Nucleus accumbens (tissue), 56 donors: ENCODE measurements around the gene PTPRN2.

ENCODE experiments used
- DNase-seq, 56 donors: peaks; one replicate each; lab custom pipeline; 2025; lab: John Stamatoyannopoulos, UW

The PTPRN2 gene

DNA sequence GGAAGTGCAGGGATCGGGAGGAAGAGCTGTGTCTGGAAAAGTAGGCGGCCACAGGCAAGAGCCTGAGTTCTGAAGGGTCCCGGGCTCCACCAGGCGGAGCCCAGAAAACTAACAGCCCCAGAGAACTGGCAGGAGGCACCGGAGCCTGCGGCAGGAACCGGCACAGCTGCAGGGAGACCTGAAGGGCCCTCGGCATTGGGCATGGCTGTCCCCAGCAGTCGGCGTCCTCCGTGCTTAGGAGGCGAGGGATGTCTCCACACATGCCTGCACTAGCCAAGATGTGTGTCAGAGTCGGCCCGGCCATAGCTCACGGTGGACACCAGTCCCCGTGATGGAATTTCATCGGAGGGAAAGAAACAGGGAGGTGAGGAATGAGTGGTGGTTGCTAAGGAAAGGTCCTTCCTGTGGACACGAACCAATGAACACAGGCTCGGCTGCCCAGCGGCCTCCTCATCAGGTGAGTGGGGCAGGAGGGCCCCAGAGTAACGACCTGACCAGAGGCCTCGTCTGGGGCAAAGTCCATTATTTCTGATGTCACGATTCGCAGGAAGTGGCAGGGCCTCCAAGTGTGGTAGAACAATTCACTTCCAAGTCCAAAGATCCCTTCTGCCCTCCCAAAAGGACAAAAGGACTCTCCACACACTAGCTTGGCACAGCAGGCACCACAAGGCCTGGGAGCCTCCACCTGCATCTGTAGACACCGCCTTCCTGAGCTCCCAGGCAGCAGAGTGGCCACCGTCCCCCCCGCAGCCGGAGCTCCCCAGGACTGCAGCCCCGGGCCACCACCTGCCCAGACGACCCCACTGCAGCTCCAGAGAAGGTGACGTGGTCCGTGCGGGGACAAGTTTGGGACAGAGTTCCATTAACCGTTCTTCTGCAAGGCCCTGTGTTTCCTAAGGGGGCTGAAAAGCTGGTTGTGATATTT lies 444.2 kb downstream of the PTPRN2 start:
- DNase-seq, result no peak

DNA sequence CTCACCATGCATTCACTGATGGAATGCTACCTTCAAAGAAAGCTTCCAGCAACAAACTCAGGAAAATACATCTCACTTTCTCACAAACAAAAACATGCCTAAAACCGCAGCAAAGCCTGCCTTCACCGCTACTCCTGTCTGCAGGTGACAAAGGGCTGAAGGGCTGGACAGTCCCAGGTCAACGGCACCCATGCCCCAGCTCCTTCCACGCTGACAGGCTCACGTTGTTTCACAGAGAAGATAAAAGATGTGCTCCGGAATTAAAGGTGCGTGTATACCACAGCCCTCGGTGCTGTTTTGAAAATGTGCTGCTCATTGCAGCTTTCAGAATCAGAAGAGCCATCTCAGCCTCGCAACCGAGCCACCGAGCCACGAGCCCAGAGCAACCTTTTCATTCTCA lies 445.0 kb downstream of the PTPRN2 start:
- no peak for DNase-seq

DNA sequence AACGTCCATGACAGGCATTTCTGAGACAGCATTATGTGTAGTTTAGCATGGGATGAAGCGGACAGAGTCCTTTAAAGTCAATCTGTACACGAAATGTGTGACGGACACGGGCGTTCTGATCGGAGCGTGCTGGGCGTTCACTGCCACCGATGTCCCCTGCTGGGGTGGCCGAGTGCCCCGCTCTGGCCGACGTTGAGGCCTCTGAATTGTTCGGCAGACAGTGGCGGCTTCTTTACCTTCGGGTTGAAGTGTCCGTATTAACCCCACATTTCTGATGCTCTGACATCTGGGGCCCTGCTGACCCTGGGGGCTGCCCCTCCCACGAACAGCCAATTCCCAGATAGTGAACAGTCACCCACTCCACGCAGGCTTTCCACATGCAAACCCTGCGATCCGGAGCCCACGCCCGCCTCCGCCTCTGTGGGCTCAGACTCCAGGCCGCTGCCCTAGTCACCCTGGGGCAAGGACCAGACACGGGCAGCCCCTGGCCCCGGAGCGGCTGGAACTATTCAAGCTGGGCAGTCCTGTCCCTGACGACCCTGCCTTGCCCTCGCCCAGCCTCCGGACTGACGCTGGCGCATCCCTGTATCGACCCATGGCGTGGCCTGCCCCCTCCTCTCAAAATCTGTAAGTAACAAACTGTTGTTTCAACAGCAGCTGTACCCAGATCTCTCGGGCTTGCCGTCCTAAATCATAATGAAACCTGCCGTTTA lies 445.7 kb downstream of the PTPRN2 start:
- no peak for DNase-seq

DNA sequence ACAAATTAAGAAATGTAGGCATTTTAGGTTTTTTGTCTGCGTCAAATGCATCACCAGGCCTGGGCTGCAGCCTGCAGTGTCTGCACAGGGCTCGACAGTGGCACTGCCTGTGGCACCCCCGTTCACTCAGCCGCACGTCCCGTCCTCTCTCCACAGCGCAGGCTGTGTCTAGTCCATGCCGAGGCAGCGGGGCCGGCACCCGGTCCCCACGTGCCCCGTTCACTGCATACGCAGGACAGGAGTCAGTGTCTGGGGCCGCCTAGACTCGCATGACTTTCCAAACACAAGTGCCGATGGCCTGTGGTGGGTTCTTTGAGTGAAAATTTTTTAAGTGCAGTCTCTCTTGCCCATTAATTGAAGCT lies 446.4 kb downstream of the PTPRN2 start:
- DNase-seq, result no peak

DNA sequence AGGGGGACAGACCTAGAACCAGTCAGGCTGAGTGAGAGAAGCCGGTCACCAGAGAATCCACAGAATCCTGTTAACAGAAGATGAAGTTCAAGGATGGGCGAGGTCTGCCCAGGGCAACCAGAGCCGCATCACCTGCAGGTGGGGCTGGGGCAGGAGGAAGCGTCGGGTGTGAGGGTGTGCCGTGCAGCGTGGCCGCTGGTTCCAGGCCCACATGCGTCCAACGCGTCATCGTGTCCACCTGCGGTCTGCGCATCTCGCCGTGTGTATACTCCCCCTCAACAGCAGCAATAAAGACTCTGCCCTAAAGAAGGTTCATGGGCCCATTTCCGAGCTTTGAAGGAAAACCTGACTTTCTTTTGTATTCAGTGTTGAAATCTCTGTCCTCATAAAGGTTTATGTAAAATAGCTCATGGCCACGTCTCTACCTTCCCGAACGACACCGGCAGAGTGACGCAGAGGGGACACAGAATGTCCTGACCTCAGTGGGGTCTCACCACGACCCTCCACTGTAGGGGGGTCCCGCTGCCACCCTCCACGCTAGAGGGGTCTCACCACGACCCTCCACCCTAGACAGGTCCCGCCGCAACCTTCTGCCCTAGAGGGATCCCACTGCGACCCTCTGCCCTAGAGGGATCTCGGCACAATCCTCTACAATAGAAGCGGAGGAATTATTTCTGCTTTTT lies 446.9 kb downstream of the PTPRN2 start:
- no peak for DNase-seq

DNA sequence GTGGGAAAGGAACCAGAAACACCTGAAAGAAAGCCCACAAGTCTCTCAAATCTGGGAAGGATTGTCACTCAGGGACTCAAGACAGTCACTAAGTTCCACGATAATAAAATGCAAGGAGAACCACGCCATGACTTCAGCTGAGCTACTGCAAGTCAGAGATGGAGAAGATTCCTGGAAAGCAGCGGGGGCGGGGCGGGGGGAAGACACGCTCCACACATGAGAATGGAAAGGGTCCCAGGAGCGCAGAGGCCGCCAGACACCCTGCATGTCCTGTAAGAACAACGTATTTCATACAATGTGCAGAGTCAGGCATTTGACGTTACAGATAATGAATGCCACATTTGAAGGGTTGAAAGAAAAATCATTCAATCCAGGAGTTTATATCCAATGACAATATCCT lies 448.1 kb downstream of the PTPRN2 start:
- DNase-seq, result no peak

DNA sequence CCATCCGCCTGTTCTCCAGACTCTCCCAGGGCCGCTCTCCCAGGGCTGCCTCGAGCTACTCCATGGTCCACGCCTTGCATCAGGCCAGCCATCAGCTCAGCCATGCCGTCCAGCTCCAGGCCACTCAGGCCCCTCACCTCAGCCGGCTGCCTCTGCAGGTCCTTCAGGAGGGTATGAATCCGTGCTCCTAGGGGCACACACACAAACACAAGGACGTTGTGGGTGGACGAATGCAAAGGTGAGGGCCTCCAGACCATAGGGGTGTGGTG lies 449.4 kb downstream of the PTPRN2 start:
- DNase-seq, result no peak

DNA sequence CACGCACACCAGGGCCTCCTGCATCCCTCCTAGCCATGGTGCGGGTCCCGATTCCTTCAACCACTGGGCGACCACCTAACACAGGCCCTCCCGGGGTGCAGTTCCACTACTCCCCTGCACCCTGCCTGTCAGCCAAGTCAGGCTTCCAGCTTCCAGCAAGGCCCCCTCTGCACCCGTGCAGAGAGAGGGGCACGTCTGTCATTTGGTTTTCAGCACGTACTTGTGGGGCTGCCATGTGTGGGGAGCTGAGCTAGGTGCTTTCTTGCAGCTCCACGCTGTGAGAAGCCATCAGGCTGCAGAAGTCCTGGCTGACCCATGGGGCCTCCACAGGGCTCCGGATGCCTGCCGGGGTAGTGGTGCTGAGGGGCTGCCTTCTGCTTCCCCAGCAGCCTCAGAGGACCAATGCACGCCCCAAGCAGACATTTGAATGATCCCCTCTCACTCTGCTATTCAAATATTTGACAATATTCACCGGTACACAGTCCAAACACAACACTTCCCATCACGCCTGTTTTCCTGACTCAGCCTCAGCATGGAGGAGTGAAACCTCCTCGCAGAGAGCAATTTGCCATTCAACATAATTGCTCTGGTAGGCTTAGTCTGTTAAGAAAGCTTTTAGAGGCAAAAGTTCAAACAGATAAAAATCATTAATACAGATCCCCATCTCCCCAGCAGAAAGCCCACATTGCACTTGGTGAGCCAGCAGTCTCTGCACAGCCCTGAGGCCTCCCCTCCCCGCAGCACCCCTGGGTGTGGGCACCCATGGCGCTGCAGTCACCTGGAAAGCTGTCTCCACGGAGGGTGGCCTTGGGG lies 449.9 kb downstream of the PTPRN2 start:
- DNase-seq, result no peak

DNA sequence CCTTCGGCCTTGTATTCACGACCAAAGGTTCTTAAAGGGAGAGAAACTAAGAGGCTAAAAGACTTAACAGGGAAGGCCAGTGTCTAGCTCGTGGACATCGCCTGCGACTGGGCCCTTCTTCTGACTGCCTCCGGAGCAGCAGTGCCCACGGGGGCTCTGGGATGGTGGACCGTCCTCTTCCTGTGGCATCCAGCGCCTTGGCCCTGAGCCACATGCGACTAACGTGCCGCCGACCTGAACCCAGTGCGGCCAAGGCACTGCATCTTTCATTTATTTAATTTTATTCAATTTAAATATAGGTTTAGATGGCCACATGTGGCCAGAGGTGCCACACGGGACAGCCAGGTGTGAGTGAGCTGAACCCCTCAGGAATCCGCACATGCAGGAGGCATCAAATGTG lies 451.7 kb downstream of the PTPRN2 start:
- DNase-seq, result no peak

DNA sequence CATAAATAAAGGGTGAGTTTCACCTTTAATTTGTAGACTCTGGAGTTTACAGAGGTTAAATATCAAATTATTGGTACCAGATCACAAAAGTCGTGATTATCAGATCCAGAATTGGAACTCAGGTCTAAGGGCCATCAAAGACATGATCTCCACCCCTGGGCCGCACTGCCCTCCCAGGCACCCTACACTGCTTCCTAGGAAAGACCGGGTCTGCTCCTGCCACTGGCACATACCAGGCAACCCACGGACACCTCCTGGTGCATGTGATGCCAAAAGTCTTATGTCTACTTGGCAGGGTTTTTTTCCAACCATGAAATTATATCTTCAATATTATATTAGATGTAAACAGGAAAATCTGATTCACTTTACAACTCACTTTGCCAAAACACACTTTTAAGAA lies 452.8 kb downstream of the PTPRN2 start:
- DNase-seq, result no peak

DNA sequence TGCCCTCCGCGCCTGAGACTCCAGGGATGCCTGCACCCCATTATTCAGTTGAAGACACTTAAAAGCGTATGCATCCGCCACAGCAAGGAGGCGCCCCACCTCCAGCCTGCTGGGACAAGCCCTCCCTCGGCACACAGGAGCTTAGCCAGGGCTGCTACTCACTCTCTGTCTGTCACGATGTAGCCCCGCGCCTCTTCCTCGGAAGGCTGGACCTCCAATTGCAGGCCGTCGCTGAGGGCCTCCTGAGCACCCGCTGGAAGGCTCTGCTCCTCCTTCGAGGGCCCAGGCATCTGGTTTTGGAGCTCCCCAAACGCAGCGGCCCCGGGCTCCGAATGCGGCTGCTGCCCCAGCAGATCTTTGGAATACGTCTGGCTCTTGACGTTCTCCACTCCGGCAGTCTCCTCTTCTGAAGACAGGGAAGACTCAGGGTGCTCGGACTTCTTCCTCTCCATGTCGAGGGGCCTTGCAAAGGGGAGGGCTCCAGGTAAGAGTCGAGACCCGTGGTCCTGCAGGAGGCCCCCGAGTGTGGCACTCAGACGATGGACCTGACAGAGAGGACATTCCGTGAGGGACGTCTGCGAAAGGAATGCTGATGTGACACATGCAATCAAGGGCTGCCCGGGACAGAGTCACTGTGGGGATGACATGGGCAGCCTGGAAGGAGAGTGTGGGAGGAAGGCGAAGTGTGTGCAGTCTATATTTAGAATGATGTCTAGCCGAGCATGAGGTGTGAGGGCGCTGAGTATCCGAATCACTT lies 453.9 kb downstream of the PTPRN2 start:
- DNase-seq, result no peak

DNA sequence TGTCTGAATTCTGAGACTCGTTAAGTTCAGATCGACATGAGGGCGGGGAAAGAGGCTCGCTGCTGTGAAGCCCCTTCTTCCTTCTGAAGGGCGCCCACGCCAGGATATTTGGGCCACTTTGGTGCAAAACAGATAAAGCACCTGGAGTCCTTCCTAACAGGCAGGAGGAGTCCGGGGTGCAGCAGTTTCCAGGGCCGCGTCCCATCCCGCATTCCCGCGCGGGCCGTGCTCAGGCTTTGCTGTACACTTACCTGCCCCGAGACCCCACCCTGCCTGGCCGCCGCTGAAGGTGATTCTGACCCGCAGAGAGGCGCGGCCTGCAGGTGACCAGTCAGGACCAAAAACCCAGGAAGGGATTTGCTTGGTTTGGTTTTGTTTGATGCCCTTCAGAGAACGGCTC lies 454.6 kb downstream of the PTPRN2 start:
- DNase-seq, result no peak

DNA sequence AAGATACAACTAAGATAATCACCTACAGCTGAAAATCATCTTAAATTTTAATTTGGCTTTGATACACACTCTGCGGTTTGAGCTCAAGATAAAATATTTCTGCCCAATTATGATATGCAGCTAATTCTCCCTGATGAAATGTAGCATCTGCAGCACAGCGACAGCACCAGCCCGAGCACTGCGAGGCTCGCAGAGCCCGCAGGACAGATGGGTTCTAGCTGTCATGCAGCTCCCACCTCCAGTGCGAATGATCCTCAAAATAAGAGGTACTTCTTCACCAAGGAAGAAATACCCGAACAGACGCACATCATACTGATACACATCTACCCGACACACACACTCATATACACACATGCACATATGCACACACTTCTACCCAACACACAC lies 457.6 kb downstream of the PTPRN2 start:
- no peak for DNase-seq

DNA sequence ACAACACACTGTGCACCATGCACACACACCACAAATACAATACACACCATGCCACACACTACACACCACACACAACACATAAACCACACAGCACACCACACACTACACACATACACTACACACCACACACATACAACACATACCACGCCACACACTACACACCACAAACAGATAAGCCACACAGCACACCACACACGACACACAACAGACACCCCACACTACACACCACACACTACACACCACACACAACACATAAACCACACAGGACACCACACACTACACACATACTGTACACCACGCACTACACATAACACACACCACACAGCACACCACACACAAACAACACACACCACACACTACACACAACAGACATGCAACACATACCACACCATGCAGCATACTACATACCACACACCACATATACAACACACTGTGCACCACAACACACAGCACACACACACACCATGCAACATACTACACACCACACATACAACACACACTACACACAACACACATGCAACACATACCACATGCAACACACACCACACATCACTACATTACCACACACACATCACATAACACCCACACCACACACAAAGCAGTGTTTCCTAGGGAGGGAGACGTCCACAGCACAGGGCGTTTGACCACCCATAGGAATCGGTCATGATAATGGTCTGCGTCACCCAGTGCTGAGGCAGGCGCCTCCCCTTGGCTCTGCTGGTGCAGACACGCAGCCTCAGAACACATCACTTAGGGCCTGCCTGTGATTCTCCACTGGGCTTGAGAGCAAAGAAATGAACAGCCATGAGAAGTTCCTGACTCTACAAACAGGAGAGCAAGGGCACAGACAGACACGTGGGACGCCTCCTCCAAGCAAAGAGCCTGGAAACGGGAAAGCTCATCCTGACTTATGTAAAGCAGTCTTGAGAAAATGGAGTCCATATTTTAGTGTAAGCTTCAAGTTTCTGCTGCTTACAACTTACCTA lies 458.3 kb downstream of the PTPRN2 start:
- peak in 1 of 56 donors; percentile 11 for DNase-seq

DNA sequence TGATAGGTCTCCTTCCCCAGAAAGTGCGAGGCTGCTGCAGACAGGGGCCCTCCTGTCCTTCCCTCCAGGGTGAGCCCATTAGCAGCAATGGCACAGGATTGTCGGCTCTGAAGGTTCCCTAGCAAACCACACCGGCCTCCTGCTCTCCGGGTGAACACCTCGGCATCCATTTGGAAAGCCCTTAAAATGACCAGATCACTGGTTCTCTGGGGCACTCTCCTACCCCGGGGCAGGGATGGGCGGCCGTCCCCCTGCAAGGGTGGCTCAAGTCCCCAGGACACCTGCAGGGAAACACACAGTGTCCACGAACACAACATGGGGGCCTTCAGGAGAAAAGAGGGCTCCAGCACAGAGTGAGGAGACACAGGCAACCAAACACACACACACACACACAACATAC lies 459.1 kb downstream of the PTPRN2 start:
- no peak for DNase-seq

DNA sequence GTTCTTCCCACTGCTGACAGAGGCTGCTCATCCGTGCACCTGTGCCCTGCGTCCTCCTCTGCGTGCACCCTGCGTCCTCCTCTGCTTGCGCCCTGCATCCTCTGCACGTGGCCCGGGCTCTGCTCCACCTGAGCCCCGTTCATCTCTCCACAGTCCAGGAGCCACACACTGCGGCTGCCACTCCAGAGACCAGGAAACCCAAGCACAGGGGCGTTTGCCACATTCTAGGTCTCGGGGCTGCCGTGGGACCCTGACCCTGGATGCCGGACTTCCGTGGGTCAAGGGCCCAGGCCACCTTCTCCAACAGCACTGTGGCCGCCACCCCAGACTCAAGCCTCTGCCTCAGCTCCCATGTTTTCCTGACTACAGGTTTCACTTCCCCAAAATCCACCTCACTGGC lies 460.4 kb downstream of the PTPRN2 start:
- no peak for DNase-seq

DNA sequence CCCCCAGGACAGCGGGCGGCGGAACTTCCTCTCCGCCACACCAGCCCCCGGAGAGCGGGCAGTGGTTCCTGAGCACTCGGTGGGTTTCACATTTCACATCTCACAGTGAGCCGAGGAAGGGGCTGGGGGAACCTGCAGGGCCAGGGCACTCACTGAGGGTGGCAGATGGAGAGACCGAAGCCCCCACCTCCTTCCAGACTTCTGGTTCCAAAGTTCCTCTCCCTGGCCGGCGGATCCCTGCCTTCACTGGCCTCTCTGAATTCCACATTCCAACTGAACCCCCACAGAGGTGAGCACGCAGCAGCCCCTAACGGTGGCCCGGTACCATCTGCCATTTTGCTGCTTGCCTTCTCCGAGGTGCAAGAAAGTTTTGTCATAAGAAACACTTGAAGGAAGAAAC lies 461.0 kb downstream of the PTPRN2 start:
- no peak for DNase-seq

DNA sequence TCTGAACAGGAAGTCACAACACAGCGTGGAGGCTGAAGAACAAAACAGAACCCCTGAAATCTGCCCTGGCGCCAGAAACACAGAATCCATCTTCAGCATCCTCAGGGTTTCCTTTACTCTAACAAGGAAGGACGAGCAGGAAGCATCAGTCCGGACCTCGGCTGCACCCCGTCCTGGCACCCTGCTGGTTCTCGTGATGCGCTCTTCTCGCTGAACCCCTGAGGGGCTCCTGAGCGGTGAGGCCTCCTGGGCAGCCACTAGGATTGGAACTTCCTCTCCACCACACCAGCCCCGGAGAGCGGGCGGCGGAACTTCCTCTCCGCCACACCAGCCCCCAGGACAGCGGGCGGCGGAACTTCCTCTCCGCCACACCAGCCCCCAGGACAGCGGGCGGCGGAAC lies 461.9 kb downstream of the PTPRN2 start:
- DNase-seq, result no peak

DNA sequence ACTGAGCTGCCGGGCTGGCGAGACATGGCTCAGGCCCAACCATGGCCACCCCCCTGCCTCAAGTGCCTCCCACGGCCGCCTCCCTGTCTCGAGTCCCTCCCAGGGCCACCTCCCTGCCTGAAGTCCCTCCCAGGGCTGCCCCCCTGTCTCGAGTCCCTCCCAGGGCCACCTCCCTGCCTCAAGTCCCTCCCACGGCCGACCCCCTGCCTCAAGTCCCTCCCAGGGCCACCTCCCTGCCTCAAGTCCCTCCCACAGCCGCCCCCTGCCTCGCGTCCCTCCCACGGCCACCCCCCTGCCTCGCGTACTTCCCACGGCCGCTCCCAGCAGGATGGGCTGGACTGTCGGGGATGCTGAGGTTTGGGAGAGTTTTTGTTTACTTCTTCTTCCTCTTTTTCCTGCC lies 462.5 kb downstream of the PTPRN2 start:
- DNase-seq, result no peak
